CD14-positive monocyte (primary cell): ENCODE data around the gene CD300C. TPM values are rescaled to one million over a fixed set of nuclear protein-coding genes. Genes with fewer than 3 reads are reported as not detected.
"Not testable (repeated sequence)": the region's sequence is repeated elsewhere in the genome, so short reads cannot be mapped to it uniquely, and the experiment has no call there.

Experiments
- DNase-seq, 3 donors: peaks; one replicate each; pipeline ENCODE4 v3.0.0-alpha.2; 2011 to 2022
- H2AFZ ChIP-seq: 2 replicates; pipeline ENCODE4 v1.6.0; 2012; ENCODE audit warnings: mild to moderate bottlenecking, low read depth, low read length, inconsistent platforms; ENCODE audit not compliant: insufficient read depth, poor library complexity, severe bottlenecking
- H3K27ac ChIP-seq, 2 donors: 1 replicate in 1 of 2; 2 replicates in 1 of 2; pipeline ENCODE4 v1.5.1; 2012 to 2013; ENCODE audit warnings: low read length in 2 of 2, control low read depth in 1 of 2, inconsistent platforms in 1 of 2, low read depth in 1 of 2, mild to moderate bottlenecking in 1 of 2
- H3K27me3 ChIP-seq, 2 donors: one replicate each; pipeline versions ENCODE4 v1.6.0 to v1.6.1; 2011 to 2013; ENCODE audit warnings: low read length in 2 of 2; ENCODE audit not compliant: control insufficient read depth in 2 of 2, insufficient read depth in 2 of 2
- H3K36me3 ChIP-seq, 2 donors: replicated peaks in 1 of 2; 1 replicate in 1 of 2; 2 replicates in 1 of 2; pipeline versions ENCODE4 v1.5.1 to v1.6.1; 2012 to 2013; ENCODE audit warnings: low read length in 2 of 2, control low read depth in 1 of 2, inconsistent platforms in 1 of 2, mild to moderate bottlenecking in 1 of 2; ENCODE audit not compliant: insufficient read depth in 2 of 2, control insufficient read depth in 1 of 2
- H3K4me1 ChIP-seq, 2 donors: 1 replicate in 1 of 2; 2 replicates in 1 of 2; pipeline versions ENCODE4 v1.5.1 to v1.6.1; 2012 to 2013; ENCODE audit warnings: low read length in 2 of 2, control low read depth in 1 of 2, inconsistent platforms in 1 of 2, mild to moderate bottlenecking in 1 of 2, moderate library complexity in 1 of 2; ENCODE audit not compliant: insufficient read depth in 2 of 2, control insufficient read depth in 1 of 2
- H3K4me2 ChIP-seq: replicated peaks from 2 replicates; pipeline ENCODE3; 2012; ENCODE audit warnings: low read length, moderate library complexity, mild to moderate bottlenecking; ENCODE audit not compliant: poor library complexity, severe bottlenecking; ENCODE audit errors: extremely low read depth
- H3K4me3 ChIP-seq, 3 experiments: fragments of 200-600 bp in 1 of 3; sonication (generic) in 1 of 3; replicated peaks in 1 of 3; 1 replicate in 2 of 3; 2 replicates in 1 of 3; pipeline ENCODE4 v1.5.1; 2011 to 2013; ENCODE audit warnings: low read length in 3 of 3, mild to moderate bottlenecking in 3 of 3, control low read depth in 2 of 3, low read depth in 2 of 3, inconsistent platforms in 1 of 3, moderate library complexity in 1 of 3
- H3K79me2 ChIP-seq: 2 replicates; pipeline ENCODE4 v1.6.0; 2012; ENCODE audit warnings: mild to moderate bottlenecking, control low read depth, inconsistent platforms, low read length, moderate library complexity; ENCODE audit not compliant: insufficient read depth
- H3K9ac ChIP-seq: 2 replicates; pipeline ENCODE4 v1.6.0; 2017; ENCODE audit warnings: low read length, mild to moderate bottlenecking; ENCODE audit not compliant: insufficient read depth, poor library complexity, severe bottlenecking
- H3K9me3 ChIP-seq, 2 donors: replicated peaks in 1 of 2; 1 replicate in 1 of 2; 2 replicates in 1 of 2; pipeline versions ENCODE4 v1.5.1 to v1.6.1; 2012 to 2013; ENCODE audit warnings: low read length in 2 of 2, control low read depth in 1 of 2; ENCODE audit not compliant: control insufficient read depth in 1 of 2, insufficient read depth in 1 of 2
- H4K20me1 ChIP-seq: 2 replicates; pipeline ENCODE4 v1.6.0; 2012; ENCODE audit warnings: mild to moderate bottlenecking, low read length, control low read depth, moderate library complexity; ENCODE audit not compliant: insufficient read depth
- H3K27ac Mint-ChIP-seq, 7 donors: one replicate each; pipeline ENCODE4 v1.8.0; 2020; ENCODE audit warnings: mild to moderate bottlenecking in 7 of 7, mixed read lengths in 7 of 7, moderate library complexity in 6 of 7, inconsistent platforms in 2 of 7
- H3K27me3 Mint-ChIP-seq, 3 donors: one replicate each; pipeline ENCODE4 v1.8.0; 2021 to 2022; ENCODE audit warnings: low read depth in 3 of 3, mild to moderate bottlenecking in 3 of 3, mixed read lengths in 3 of 3, moderate library complexity in 3 of 3, inconsistent platforms in 1 of 3
- H3K36me3 Mint-ChIP-seq, 2 donors: one replicate each; pipeline ENCODE4 v1.8.0; 2020; ENCODE audit warnings: mixed read lengths in 2 of 2, inconsistent platforms in 1 of 2, mild to moderate bottlenecking in 1 of 2
- H3K4me1 Mint-ChIP-seq: one replicate; pipeline ENCODE4 v1.8.0; 2020; ENCODE audit warnings: mild to moderate bottlenecking, mixed read lengths
- H3K4me3 Mint-ChIP-seq, 2 donors: one replicate each; pipeline ENCODE4 v1.8.0; 2020; ENCODE audit warnings: mild to moderate bottlenecking in 2 of 2, mixed read lengths in 2 of 2, moderate library complexity in 1 of 2
- H3K9me3 Mint-ChIP-seq, 7 donors: one replicate each; pipeline ENCODE4 v1.8.0; 2020 to 2022; ENCODE audit warnings: mixed read lengths in 7 of 7, mild to moderate bottlenecking in 6 of 7, moderate library complexity in 6 of 7, inconsistent platforms in 2 of 7
- CTCF ChIP-seq: fragments of 200-600 bp; IDR thresholded peaks from one replicate; pipeline ENCODE4 v1.8.0; 2022; ENCODE audit warnings: antibody characterized with exemption, mild to moderate bottlenecking
- WGBS: methylation state at CpG from one replicate; pipeline ENCODE4 v1.1.5; 2013; ENCODE audit warnings: missing lambda C conversion rate; ENCODE audit not compliant: insufficient coverage; 5-methylcytosine and 5-hydroxymethylcytosine counted together
- intact Hi-C, 2 donors: fragments of 100-400 bp; cut with micrococcal nuclease; formaldehyde crosslinking; loops; one replicate each; pipeline versions ENCODE4 v1.15.0 to v1.15.1; 2023
- polyA plus RNA-seq, 3 donors: library from polyadenylated mRNA; depleted of rRNA in 1 of 3; unstranded in 2 of 3; stranded (reverse) in 1 of 3; fragments of 300-500 nt in 2 of 3; fragments of >200 nt in 1 of 3; fragmentation: Illumina TruSeq in 2 of 3; gene quantifications; 1 replicate in 2 of 3; 2 replicates in 1 of 3; pipeline ENCODE4 v1.2.3, GENCODE V29; 2012 to 2021

The CD300C gene
- polyA plus RNA-seq, 3 donors, result 68.3 to 141 (median 93.1) TPM

DNA sequence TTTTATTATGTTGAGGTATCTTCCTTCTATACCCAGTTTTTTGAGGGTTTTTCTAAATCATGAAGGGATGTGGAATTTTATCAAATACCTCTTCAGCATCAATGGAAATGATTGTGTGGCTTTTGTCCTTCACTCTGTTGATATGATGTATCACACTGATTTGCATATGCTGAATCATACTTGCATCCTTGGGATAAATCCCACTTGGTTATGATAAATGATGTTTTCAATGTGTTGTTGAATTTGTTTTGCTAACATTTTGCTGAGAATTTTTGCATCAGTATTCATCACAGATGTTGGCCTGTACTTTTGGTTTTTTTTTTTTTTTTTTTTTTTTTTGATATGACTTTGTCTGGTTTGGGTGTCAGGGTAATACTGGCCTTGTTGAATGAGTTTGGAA is 37.8 kb downstream of the CD300C start:
- Mint-ChIP-seq H3K9me3 (peaks cover 0 to 3% (median 0%) of the 10 kb centered on the region in 7 donors), H3K4me3 (no peak overlapping the region), H3K36me3 (peaks cover 11 to 14% of the 10 kb centered on the region in 2 donors), H3K27me3 (peaks cover 0 to 3% (median 0%) of the 10 kb centered on the region in 3 donors), H3K4me1 (peaks cover 19% of the 10 kb centered on the region), H3K27ac (no peak overlapping the region)
- Histone ChIP-seq H3K27ac (no peak overlapping the region), H3K27me3 (no peaks in the 10 kb centered on the region), H3K36me3 (no peaks in the 10 kb centered on the region), H3K4me3 (no peak overlapping the region), H3K9ac (no peak overlapping the region), H3K9me3 (no peaks in the 10 kb centered on the region), H3K4me1 (peaks cover 27 to 29% of the 10 kb centered on the region in 2 donors), H3K4me2 (no peak overlapping the region), H3K79me2 (no peaks in the 10 kb centered on the region), H4K20me1 (no peaks in the 10 kb centered on the region), H2AFZ (no peak overlapping the region)
- no peak for DNase-seq
- intact Hi-C loops, result no loop called here
- no peak for TF ChIP-seq CTCF

GRCh38 chr17:74503949-74504348 is 42.0 kb downstream of the CD300C start:
- H3K79me2 ChIP-seq, H3K36me3 ChIP-seq, intact Hi-C loops, H3K27ac Mint-ChIP-seq, H3K9ac ChIP-seq, H3K36me3 Mint-ChIP-seq, H3K4me3 Mint-ChIP-seq, H2AFZ ChIP-seq, H4K20me1 ChIP-seq, H3K4me3 ChIP-seq, H3K27me3 ChIP-seq, H3K4me2 ChIP-seq, H3K27me3 Mint-ChIP-seq, H3K27ac ChIP-seq, H3K9me3 Mint-ChIP-seq, H3K9me3 ChIP-seq: not testable (repeated sequence)
- WGBS, result 37% methylated on average over 5 of the region's 5 CpGs
- H3K4me1 Mint-ChIP-seq, result peaks cover 11% of the 10 kb centered on the region
- peaks cover 16 to 20% of the 10 kb centered on the region in 2 donors for H3K4me1 ChIP-seq
- DNase-seq, result peak in 1 of 3 donors; percentile 47
